Measurements from ENCODE around the gene GALNT12.

The GALNT12 gene

DNA sequence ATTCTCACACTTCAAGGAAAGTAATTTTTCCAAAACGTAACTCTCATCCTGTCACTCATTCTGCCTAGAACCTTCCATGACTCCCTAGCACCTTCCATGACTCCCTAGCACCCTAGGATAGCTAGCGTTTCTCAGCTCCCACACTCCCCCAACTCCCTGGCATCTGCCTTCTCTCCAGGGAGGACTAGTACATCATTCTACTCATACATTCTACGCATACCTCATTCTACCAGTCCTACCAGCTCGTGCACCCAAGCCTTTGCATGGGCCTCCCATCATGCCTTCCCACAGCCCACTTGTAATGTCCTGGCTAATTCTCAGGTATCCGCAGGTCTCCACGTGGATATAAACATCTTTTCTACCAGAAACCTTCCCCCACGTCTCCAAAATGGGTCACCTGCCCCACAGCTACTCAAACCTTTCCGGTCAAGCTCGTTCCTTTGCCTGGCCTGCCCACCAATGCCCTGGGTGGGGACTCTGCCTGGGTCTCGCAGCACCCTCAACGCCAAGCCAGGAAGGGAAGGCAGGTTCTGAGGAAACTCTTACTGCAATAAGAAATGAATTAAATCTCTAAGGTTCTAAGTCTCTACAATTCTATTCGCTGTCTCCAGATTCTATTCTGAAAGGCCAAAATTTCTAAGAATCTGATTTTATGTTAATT is 12.0 kb upstream of the GALNT12 start:
- DNase-seq (ENCODE audit: low read depth, low spot score) = no peak
- peak overlapping the region; percentile 79 for H3K9ac ChIP-seq (ENCODE audit: insufficient read length)

DNA sequence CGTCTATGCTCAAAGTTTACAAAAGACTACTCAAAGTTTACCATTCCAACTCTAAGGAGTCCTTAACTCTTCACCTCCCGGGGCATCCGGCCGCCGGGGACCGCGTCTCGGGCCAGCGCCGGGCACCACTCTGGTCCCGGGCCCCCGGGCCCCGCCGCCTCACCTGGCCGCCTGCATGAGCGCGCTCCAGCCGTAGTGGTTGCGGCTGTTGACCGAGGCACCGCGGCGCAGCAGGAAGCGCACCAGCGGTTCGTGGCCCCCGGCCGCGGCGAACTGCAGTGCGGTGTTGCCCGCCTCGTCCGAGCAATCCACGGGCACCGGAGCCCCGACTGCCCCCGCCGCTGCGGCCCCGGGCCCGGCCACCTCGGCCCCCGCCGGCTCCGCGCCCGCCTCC is 11.5 kb upstream of the GALNT12 start:
- no peak for DNase-seq (ENCODE audit: low read depth, low spot score)
- Histone ChIP-seq H3K4me3 (peak overlapping the region; percentile 88), H3K9me3 (ENCODE audit: low read depth, low read length) (no peaks in the 10 kb centered on the region), H3K9ac (ENCODE audit: insufficient read length) (peak overlapping the region; percentile 79), H3K36me3 (ENCODE audit: insufficient read depth, low read length) (no peaks in the 10 kb centered on the region), H3K27ac (no peak overlapping the region)
- TF ChIP-seq POLR2AphosphoS5 (IDR thresholded peaks at IDR 0.05; ENCODE audit: borderline replicate concordance, low read depth, low read length) (no peak), FOXP2 (optimal IDR thresholded peaks at IDR 0.05; ENCODE audit: control extremely low read depth, extremely low read length, insufficient read depth) (no peak), EZH2 (IDR thresholded peaks at IDR 0.05) (no peak)

More for the DNA sequence above, 12.0 kb upstream of the GALNT12 start:
- H3K36me3 ChIP-seq (ENCODE audit: insufficient read depth, low read length) = peaks cover 4% of the 10 kb centered on the region; the same call in 1 of the 2 replicates
- peak overlapping the region; percentile 88 for H3K4me3 ChIP-seq
- TF ChIP-seq FOXP2 (optimal IDR thresholded peaks at IDR 0.05; ENCODE audit: control extremely low read depth, extremely low read length, insufficient read depth) (no peak), POLR2AphosphoS5 (IDR thresholded peaks at IDR 0.05; ENCODE audit: borderline replicate concordance, low read depth, low read length) (no peak), EZH2 (IDR thresholded peaks at IDR 0.05) (no peak)
- H3K27ac ChIP-seq = no peak overlapping the region
- H3K9me3 ChIP-seq (ENCODE audit: low read depth, low read length) = no peaks in the 10 kb centered on the region

GRCh38 chr9:98796364-98797101 is 10.9 kb upstream of the GALNT12 start, which contains the start of gene ANKS6:
ANKS6 (minus strand) TSS chr9:98796555; CDS start chr9:98796491, 64 bp downstream.
- Histone ChIP-seq H3K36me3 (ENCODE audit: insufficient read depth, low read length) (no peaks in the 10 kb centered on the region), H3K27ac (no peak within 1 kb of the TSS), H3K9me3 (ENCODE audit: low read depth, low read length) (no peaks in the 10 kb centered on the region), H3K9ac (ENCODE audit: insufficient read length) (peak within 1 kb of the TSS; percentile 79), H3K4me3 (peak within 1 kb of the TSS; percentile 88)
- no peak for DNase-seq (ENCODE audit: low read depth, low spot score)
- TF ChIP-seq POLR2AphosphoS5 (IDR thresholded peaks at IDR 0.05; ENCODE audit: borderline replicate concordance, low read depth, low read length) (no peak), FOXP2 (optimal IDR thresholded peaks at IDR 0.05; ENCODE audit: control extremely low read depth, extremely low read length, insufficient read depth) (no peak), EZH2 (IDR thresholded peaks at IDR 0.05) (no peak)

DNA sequence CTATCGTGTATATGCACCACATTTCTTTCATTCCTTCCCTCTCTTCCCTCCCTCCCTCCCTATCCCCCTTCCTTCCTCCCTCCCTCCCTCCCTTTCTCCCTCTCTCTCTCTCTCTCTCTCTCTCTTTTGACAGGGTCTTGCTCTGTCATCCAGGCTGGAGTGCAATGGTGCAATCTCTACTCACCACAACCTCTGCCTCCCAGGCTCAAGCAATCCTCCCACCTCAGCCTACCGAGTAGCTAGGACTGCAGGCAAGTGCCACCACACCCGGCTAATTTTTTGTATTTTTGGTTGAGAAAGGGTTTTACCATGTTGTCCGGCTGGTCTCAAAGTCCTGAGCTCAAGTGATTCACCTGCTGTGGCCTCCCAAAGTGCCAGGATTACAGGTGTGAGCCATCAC is 10.0 kb upstream of the GALNT12 start:
- no peak overlapping the region for H3K4me3 ChIP-seq
- no peak for TF ChIP-seq EZH2 (IDR thresholded peaks at IDR 0.05)
- TF ChIP-seq POLR2AphosphoS5 (IDR thresholded peaks at IDR 0.05; ENCODE audit: borderline replicate concordance, low read depth, low read length) = no peak
- no peak for TF ChIP-seq FOXP2 (optimal IDR thresholded peaks at IDR 0.05; ENCODE audit: control extremely low read depth, extremely low read length, insufficient read depth)
- H3K9ac ChIP-seq (ENCODE audit: insufficient read length) = no peak overlapping the region
- no peak overlapping the region for H3K27ac ChIP-seq
- no peaks in the 10 kb centered on the region for H3K9me3 ChIP-seq (ENCODE audit: low read depth, low read length)
- H3K36me3 ChIP-seq (ENCODE audit: insufficient read depth, low read length) = no peaks in the 10 kb centered on the region
- DNase-seq (ENCODE audit: low read depth, low spot score) = no peak

- H3K4me3 ChIP-seq = no peak overlapping the region
- no peak overlapping the region for H3K27ac ChIP-seq
- no peak for DNase-seq (ENCODE audit: low read depth, low spot score)
- TF ChIP-seq POLR2AphosphoS5 (IDR thresholded peaks at IDR 0.05; ENCODE audit: borderline replicate concordance, low read depth, low read length) = no peak
- no peak for TF ChIP-seq EZH2 (IDR thresholded peaks at IDR 0.05)
- H3K9me3 ChIP-seq (ENCODE audit: low read depth, low read length) = no peaks in the 10 kb centered on the region
- no peaks in the 10 kb centered on the region for H3K36me3 ChIP-seq (ENCODE audit: insufficient read depth, low read length)
- H3K9ac ChIP-seq (ENCODE audit: insufficient read length) = no peak overlapping the region
Observed at GRCh38 chr9:98798254-98798653, 9.2 kb upstream of the GALNT12 start.

- H3K9me3 ChIP-seq (ENCODE audit: low read depth, low read length) = no peaks in the 10 kb centered on the region
- H3K9ac ChIP-seq (ENCODE audit: insufficient read length) = no peak overlapping the region
- no peaks in the 10 kb centered on the region for H3K36me3 ChIP-seq (ENCODE audit: insufficient read depth, low read length)
- TF ChIP-seq FOXP2 (optimal IDR thresholded peaks at IDR 0.05; ENCODE audit: control extremely low read depth, extremely low read length, insufficient read depth) (no peak), EZH2 (IDR thresholded peaks at IDR 0.05) (no peak), POLR2AphosphoS5 (IDR thresholded peaks at IDR 0.05; ENCODE audit: borderline replicate concordance, low read depth, low read length) (no peak)
- no peak for DNase-seq (ENCODE audit: low read depth, low spot score)
- H3K4me3 ChIP-seq = no peak overlapping the region
- H3K27ac ChIP-seq = no peak overlapping the region
Observed at GRCh38 chr9:98801561-98801960, 5.9 kb upstream of the GALNT12 start.

- DNase-seq (ENCODE audit: low read depth, low spot score) = no peak
- no peak overlapping the region for H3K4me3 ChIP-seq
- no peaks in the 10 kb centered on the region for H3K9me3 ChIP-seq (ENCODE audit: low read depth, low read length)
- no peak overlapping the region for H3K27ac ChIP-seq
- no peak for TF ChIP-seq POLR2AphosphoS5 (IDR thresholded peaks at IDR 0.05; ENCODE audit: borderline replicate concordance, low read depth, low read length)
- no peak for TF ChIP-seq EZH2 (IDR thresholded peaks at IDR 0.05)
- TF ChIP-seq FOXP2 (optimal IDR thresholded peaks at IDR 0.05; ENCODE audit: control extremely low read depth, extremely low read length, insufficient read depth) = no peak
- H3K36me3 ChIP-seq (ENCODE audit: insufficient read depth, low read length) = no peaks in the 10 kb centered on the region
- no peak overlapping the region for H3K9ac ChIP-seq (ENCODE audit: insufficient read length)
Observed at GRCh38 chr9:98801969-98802371, 5.5 kb upstream of the GALNT12 start.

GRCh38 chr9:98804083-98804482 is 3.4 kb upstream of the GALNT12 start:
- Histone ChIP-seq H3K4me3 (no peak overlapping the region), H3K27ac (no peak overlapping the region; the same call in 1 of the 2 replicates), H3K9ac (ENCODE audit: insufficient read length) (no peak overlapping the region), H3K9me3 (ENCODE audit: low read depth, low read length) (no peaks in the 10 kb centered on the region), H3K36me3 (ENCODE audit: insufficient read depth, low read length) (no peaks in the 10 kb centered on the region)
- TF ChIP-seq FOXP2 (optimal IDR thresholded peaks at IDR 0.05; ENCODE audit: control extremely low read depth, extremely low read length, insufficient read depth) = no peak
- no peak for TF ChIP-seq POLR2AphosphoS5 (IDR thresholded peaks at IDR 0.05; ENCODE audit: borderline replicate concordance, low read depth, low read length)
- TF ChIP-seq EZH2 (IDR thresholded peaks at IDR 0.05) = no peak
- peak; percentile 35 for DNase-seq (ENCODE audit: low read depth, low spot score)

Measured in SK-N-MC (cell line).